Upper lobe of right lung (tissue), 1 donor: ENCODE results near the gene FRY. TPM values are rescaled to one million over a fixed set of nuclear protein-coding genes. Genes with fewer than 3 reads are reported as not detected.

Source experiments
- ATAC-seq: fragments of 200-7000 bp; cut with Tn5 transposase; one replicate; pipeline ENCODE4 v1.9.1; 2020; ENCODE audit warnings: mild to moderate bottlenecking, moderate library complexity
- DNase-seq: peaks from one replicate; pipeline ENCODE4 v3.0.0-alpha.2; 2020
- H3K27ac ChIP-seq: fragments of 200-600 bp; one replicate; pipeline ENCODE4 v1.8.0; 2022
- H3K27me3 ChIP-seq: fragments of 200-600 bp; one replicate; pipeline ENCODE4 v1.8.0; 2022; ENCODE audit warnings: mild to moderate bottlenecking
- H3K36me3 ChIP-seq: fragments of 200-600 bp; one replicate; pipeline ENCODE4 v1.8.0; 2022
- H3K4me1 ChIP-seq: fragments of 200-600 bp; one replicate; pipeline ENCODE4 v1.8.0; 2022
- H3K4me3 ChIP-seq: fragments of 200-600 bp; one replicate; pipeline ENCODE4 v1.8.0; 2022; ENCODE audit warnings: mild to moderate bottlenecking
- H3K9me3 ChIP-seq: fragments of 200-600 bp; one replicate; pipeline ENCODE4 v1.8.0; 2022
- intact Hi-C: fragments of 100-400 bp; cut with DNase I; formaldehyde crosslinking; loops from one replicate; pipeline ENCODE4 v1.11.0; 2022
- total RNA-seq: library from RNA; stranded (reverse); fragmentation: NEBNext Ultra II Directional; extraction: Animal tissue kit (Norgen Biotek cat#: 25700); gene quantifications from one replicate; pipeline ENCODE4 v1.2.1, GENCODE V29; 2021
- TF ChIP-seq, protein P1 (sequence below): fragments of 200-600 bp; IDR thresholded peaks from one replicate; pipeline ENCODE4 v1.8.0; 2022; ENCODE audit warnings: antibody characterized with exemption
- donor health status: DM: no; HTN: yes; CAD: no; lungs with severe emphysema.

Gene FRY
- total RNA-seq, 1 donor from 2014 or later = 76.6 TPM

- ATAC-seq (no peak), DNase-seq (no peak)
- Histone ChIP-seq H3K4me3 (no peak overlapping the region), H3K27ac (no peak overlapping the region), H3K27me3 (no peaks in the 10 kb centered on the region), H3K9me3 (no peaks in the 10 kb centered on the region), H3K36me3 (peaks cover 10% of the 10 kb centered on the region), H3K4me1 (peaks cover 4% of the 10 kb centered on the region)
- intact Hi-C loops = no loop called here
- TF ChIP-seq, protein P1, sequence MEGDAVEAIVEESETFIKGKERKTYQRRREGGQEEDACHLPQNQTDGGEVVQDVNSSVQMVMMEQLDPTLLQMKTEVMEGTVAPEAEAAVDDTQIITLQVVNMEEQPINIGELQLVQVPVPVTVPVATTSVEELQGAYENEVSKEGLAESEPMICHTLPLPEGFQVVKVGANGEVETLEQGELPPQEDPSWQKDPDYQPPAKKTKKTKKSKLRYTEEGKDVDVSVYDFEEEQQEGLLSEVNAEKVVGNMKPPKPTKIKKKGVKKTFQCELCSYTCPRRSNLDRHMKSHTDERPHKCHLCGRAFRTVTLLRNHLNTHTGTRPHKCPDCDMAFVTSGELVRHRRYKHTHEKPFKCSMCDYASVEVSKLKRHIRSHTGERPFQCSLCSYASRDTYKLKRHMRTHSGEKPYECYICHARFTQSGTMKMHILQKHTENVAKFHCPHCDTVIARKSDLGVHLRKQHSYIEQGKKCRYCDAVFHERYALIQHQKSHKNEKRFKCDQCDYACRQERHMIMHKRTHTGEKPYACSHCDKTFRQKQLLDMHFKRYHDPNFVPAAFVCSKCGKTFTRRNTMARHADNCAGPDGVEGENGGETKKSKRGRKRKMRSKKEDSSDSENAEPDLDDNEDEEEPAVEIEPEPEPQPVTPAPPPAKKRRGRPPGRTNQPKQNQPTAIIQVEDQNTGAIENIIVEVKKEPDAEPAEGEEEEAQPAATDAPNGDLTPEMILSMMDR = no peak
These were observed 201.5 kb downstream of the FRY start for GRCh38 chr13:32233062-32233461.

DNA sequence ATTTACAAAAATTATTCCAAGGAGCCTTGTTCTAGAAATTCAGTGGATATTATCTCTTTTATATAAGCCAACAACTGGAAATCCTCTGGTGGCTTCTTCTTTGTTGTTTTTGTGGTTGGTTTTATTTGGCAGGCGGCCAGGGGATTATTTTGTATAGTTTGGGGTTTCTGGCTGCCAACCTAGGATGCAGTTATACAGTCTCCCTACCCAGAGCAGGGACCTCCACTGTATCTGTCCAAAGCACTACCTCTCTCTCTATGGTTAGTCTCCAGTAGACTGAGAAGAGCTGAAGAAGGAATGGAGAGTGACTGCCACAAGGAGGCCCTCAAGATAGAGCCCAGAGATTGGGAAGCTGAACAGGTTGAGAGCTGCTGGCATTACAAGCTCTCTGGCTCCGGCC is 203.3 kb downstream of the FRY start:
- H3K9me3 ChIP-seq = no peaks in the 10 kb centered on the region
- TF ChIP-seq, protein P1 = no peak
- H3K4me1 ChIP-seq = peaks cover 4% of the 10 kb centered on the region
- DNase-seq = no peak
- peak; percentile 20 for ATAC-seq
- H3K36me3 ChIP-seq = peaks cover 24% of the 10 kb centered on the region
- H3K27ac ChIP-seq = no peak overlapping the region
- H3K27me3 ChIP-seq = no peaks in the 10 kb centered on the region
- intact Hi-C loops = no loop called here
- no peak overlapping the region for H3K4me3 ChIP-seq

- no peak overlapping the region for H3K27ac ChIP-seq
- TF ChIP-seq, protein P1 = no peak
- H3K36me3 ChIP-seq = peaks cover 33% of the 10 kb centered on the region
- intact Hi-C loops = no loop called here
- no peak for DNase-seq
- H3K4me1 ChIP-seq = peaks cover 2% of the 10 kb centered on the region
- no peaks in the 10 kb centered on the region for H3K27me3 ChIP-seq
- H3K4me3 ChIP-seq = no peak overlapping the region
- H3K9me3 ChIP-seq = no peaks in the 10 kb centered on the region
- ATAC-seq = no peak
These were observed 206.1 kb downstream of the FRY start for GRCh38 chr13:32237681-32238080.

DNA sequence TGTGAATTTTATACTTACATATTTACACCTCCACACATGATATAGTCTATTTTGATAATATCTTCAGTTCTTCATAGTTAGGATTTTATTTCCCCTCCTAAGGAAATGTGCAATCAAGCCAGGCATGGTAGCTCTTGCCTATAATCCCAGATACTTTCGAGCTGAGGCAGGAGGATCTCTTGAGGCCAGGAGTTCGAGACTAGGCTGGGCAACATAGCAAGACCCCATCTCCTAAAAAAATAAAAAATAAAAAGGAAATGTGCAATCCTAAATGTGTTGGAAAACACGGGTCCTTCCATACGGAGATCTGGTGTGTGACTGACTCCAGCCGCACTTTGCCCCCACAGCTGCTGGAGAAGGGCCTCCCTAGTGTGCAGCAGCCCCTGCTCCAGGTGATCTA is 212.1 kb downstream of the FRY start:
- DNase-seq (no peak), ATAC-seq (no peak)
- H3K4me3 ChIP-seq = no peak overlapping the region
- no peaks in the 10 kb centered on the region for H3K9me3 ChIP-seq
- no peak overlapping the region for H3K27ac ChIP-seq
- H3K27me3 ChIP-seq = no peaks in the 10 kb centered on the region
- H3K36me3 ChIP-seq = peaks cover 21% of the 10 kb centered on the region
- TF ChIP-seq, protein P1 = no peak
- intact Hi-C loops = no loop called here
- peaks cover 8% of the 10 kb centered on the region for H3K4me1 ChIP-seq

DNA sequence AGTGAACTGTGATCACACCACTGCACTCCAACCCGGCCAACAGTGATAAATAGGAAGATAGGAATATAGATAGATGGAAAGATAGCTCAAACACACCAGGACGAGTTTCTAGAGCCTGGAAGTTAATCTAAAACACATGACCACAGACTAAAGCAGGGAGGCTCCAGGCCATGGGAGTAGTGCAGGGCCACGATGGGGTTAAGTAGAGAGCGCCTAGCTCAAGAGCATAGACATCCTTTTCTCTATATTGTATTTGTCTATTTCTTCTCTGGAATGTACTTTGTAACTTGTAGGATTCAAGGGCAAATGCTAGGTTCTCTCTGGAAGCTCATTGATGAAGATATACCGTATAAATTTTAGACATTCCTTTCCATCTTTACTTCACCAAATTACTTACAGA is 214.0 kb downstream of the FRY start:
- ATAC-seq (no peak), DNase-seq (no peak)
- peaks cover 8% of the 10 kb centered on the region for H3K4me1 ChIP-seq
- peaks cover 3% of the 10 kb centered on the region for H3K36me3 ChIP-seq
- H3K9me3 ChIP-seq = no peaks in the 10 kb centered on the region
- no peaks in the 10 kb centered on the region for H3K27me3 ChIP-seq
- H3K27ac ChIP-seq = no peak overlapping the region
- no peak overlapping the region for H3K4me3 ChIP-seq
- TF ChIP-seq, protein P1 = no peak
- intact Hi-C loops = no loop called here

GRCh38 chr13:32246468-32246867 is 214.9 kb downstream of the FRY start:
- TF ChIP-seq, protein P1 = peak; percentile 75
- Histone ChIP-seq H3K27me3 (no peaks in the 10 kb centered on the region), H3K36me3 (no peaks in the 10 kb centered on the region), H3K4me1 (peaks cover 8% of the 10 kb centered on the region), H3K27ac (no peak overlapping the region), H3K9me3 (no peaks in the 10 kb centered on the region), H3K4me3 (no peak overlapping the region)
- DNase-seq (no peak), ATAC-seq (peak; percentile 96)
- intact Hi-C loops = no loop called here
